ENCODE measurements around the gene ARHGEF18.
A peak's percentile ranks its signal among the peaks of the same experiment; 100 is the strongest.

ARHGEF18 gene

DNA sequence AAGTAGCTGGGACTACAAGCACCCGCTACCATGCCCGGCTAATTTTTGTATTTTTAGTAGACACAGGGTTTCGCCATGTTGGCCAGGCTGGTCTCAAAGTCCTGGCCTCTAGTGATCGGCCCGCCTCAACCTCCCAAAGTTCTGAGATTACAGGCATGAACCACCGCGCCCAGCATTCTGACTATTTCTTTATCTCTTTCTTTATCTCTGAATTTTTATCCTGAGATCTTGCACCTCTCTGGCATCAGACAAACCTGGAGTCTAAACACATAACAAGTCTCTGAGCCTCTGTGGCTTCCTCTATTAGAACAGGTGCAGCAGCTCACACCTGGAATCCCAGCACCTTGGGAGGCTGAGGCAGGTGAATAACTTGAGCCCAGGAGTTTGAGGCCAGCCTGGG is 28.5 kb downstream of the ARHGEF18 start:
- no peak for TF ChIP-seq JUND (IDR thresholded peaks at IDR 0.05; ENCODE audit: low read depth)
- DNase-seq (ENCODE audit: low read depth in 1 of 2, low spot score in 1 of 2), result no peak
- in situ Hi-C loops (cut with HindIII; ENCODE audit: low pct_unique_long_range_greater_than_20kb, low sequenced_read_pairs), result no loop called here

DNA sequence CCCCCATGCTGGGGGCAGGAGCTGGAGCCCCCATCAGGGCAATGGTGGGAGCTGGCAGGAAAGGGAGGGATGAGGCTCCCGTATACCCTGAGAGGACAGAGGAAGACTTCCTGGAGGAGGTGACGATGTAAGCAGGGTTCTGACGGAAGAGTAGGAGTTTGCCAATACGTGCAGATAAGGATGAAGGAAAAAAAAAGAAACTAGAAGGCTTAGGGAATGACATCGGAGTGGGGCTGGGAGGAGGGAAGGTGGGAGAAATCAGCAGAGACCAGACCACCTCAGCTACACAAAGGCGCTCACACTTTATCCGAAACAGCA is 32.3 kb downstream of the ARHGEF18 start:
- in situ Hi-C loops (cut with HindIII; ENCODE audit: low pct_unique_long_range_greater_than_20kb, low sequenced_read_pairs), result no loop called here
- DNase-seq (ENCODE audit: low read depth in 1 of 2, low spot score in 1 of 2), result no peak

DNA sequence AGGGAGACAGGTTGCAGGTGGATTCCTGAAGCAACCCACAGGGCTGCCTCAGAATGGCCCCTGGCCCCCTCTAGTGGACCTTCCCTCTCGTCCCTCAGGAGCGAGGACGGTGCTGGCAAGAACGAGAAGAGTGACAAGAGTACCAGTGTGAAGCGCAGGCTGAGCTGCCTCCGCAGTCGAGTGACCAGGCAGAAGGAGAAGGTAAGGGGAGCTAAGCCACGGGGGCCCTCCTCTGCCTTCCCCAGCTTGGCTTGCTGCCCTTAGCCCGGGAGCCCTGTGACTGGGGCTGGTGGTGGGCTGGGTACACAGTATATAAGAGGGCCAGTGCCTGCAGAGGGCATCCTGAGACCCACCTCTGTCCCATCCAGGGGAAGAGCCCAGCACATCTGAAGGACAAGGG is 34.0 kb downstream of the ARHGEF18 start:
- no peak for TF ChIP-seq JUND (IDR thresholded peaks at IDR 0.05; ENCODE audit: low read depth)
- no peak for DNase-seq (ENCODE audit: low read depth in 1 of 2, low spot score in 1 of 2)
- in situ Hi-C loops (cut with HindIII; ENCODE audit: low pct_unique_long_range_greater_than_20kb, low sequenced_read_pairs), result no loop called here

More for the DNA sequence above, 32.3 kb downstream of the ARHGEF18 start:
- no peak for TF ChIP-seq JUND (IDR thresholded peaks at IDR 0.05; ENCODE audit: low read depth)

DNA sequence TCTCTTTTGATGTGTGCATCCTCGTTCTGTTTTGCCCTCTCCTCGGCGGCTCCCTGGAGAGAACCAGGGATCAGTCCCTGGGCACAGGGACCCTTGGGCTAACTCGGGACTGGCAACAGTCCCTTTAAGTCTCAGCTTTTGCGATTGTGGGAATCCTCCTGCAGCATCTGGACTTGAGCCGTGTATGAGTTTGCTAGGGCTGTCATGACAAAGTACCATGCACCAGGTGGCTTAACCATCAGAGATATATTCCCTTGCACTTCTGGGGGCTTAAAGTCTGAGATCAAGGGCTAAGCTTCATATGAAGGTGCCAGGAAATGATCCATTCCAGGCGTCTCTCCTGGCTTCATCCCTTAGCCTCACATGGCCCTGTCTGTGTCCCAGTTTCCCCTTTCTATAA is 34.5 kb downstream of the ARHGEF18 start:
- no peak for DNase-seq (ENCODE audit: low read depth in 1 of 2, low spot score in 1 of 2)
- no peak for TF ChIP-seq JUND (IDR thresholded peaks at IDR 0.05; ENCODE audit: low read depth)
- in situ Hi-C loops (cut with HindIII; ENCODE audit: low pct_unique_long_range_greater_than_20kb, low sequenced_read_pairs), result no loop called here

DNA sequence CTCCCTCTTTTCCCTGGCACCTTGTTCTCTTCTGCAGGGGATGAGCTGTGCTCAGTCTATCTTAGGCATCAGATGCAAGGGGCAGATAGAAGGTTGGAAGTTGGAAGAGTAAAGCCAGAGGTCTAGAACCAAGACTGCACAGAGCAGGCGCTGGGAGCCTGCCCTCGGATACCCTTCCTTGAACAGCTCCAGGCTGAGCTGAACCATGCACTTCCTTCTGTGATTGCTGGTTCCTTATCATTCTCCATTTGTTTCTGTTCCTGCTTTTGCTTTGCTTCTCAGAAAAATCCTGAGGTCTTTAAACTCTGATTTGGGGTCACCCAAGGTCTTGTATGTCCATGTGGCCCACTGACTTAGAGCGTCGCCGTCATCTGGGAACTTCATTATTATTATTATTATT is 36.3 kb downstream of the ARHGEF18 start:
- no peak for TF ChIP-seq JUND (IDR thresholded peaks at IDR 0.05; ENCODE audit: low read depth)
- in situ Hi-C loops (cut with HindIII; ENCODE audit: low pct_unique_long_range_greater_than_20kb, low sequenced_read_pairs), result no loop called here
- no peak for DNase-seq (ENCODE audit: low read depth in 1 of 2, low spot score in 1 of 2)

DNA sequence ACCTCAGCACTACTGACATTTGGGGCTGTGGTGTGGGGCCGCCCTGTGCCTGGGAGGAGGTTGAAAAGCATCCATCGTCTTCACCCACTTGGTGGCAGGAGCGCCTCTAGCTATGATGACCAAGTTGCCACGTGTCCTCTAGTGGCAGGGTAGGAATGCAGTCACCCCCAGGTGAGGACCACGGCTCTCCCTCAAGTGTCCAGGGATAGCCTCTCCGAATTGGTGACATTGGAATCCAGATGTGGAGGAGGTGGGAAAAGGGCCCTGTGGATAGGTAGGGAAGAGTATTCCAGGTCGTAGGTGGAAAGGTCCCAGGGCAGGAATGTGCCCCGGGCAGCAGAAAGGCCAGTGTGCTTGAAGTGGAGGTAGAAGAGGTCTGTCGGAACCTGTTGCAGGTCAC is 37.6 kb downstream of the ARHGEF18 start:
- in situ Hi-C loops (cut with HindIII; ENCODE audit: low pct_unique_long_range_greater_than_20kb, low sequenced_read_pairs), result no loop called here
- DNase-seq (ENCODE audit: low read depth in 1 of 2, low spot score in 1 of 2), result peak in 1 of 2 experiments; percentile 60
- TF ChIP-seq JUND (IDR thresholded peaks at IDR 0.05; ENCODE audit: low read depth), result no peak

DNA sequence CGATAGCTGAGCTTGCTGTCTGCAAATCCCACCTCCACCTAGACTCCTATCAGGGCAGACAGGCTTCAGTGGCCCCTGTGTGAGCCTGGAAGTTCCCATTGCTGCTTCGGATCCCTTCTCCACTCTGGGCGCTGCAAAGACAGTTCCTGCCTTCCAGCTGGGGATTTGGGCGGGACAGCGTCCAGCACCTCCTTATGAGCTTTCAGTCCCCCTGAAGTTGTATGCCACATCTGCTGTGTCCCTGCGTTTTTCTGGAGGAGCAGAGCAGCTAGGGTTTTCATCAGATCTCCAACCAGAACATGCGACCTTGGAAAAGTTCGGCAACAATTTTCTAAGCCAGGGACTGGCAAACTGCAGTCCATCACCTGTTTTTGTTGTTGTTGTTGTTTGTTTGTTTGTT is 38.0 kb downstream of the ARHGEF18 start:
- DNase-seq (ENCODE audit: low read depth in 1 of 2, low spot score in 1 of 2), result no peak
- no peak for TF ChIP-seq JUND (IDR thresholded peaks at IDR 0.05; ENCODE audit: low read depth)
- in situ Hi-C loops (cut with HindIII; ENCODE audit: low pct_unique_long_range_greater_than_20kb, low sequenced_read_pairs), result no loop called here

DNA sequence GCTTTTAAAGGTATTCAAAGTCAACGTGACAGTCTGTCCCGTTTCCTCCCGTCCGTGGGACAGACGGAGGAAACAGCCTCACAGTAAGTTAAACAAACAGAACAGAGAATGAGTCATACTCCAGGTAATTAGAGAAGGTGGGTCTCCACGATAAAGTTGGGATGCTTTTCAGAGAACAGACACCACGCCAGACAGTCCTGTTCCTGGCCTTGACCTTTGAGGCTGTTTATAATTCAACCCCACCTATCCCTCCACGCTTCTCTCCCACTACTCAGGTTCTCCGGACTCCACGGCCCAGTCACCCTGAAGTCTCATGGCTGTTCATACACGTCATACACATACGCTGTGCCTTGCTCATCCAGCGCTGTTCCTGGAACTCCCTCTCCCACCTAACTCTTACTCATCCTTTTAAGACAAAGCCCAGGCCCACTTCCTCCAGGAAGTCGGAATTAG is 42.5 kb downstream of the ARHGEF18 start:
- in situ Hi-C loops (cut with HindIII; ENCODE audit: low pct_unique_long_range_greater_than_20kb, low sequenced_read_pairs), result no loop called here
- DNase-seq (ENCODE audit: low read depth in 1 of 2, low spot score in 1 of 2), result peak in 1 of 2 experiments; percentile 35

DNA sequence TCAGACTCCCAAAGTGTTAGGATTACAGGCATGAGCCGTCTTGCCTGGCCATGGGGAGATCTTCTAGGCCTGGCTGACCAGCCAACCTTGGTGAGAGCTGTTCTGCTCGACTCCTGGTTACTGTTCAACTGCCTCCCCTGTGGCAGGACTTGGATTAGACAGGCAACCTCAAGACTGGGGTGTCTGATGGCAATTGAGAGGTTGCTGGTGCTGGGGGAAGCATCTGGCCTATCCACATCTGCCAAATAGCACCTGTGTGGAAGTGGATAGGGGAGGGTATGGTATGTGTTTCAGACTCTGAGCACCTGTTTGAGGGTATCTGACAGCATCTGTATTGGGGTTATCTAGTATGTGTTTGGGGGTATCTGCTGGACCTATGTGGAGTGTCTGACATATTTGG is 44.7 kb downstream of the ARHGEF18 start:
- TF ChIP-seq JUND (IDR thresholded peaks at IDR 0.05; ENCODE audit: low read depth), result no peak
- in situ Hi-C loops (cut with HindIII; ENCODE audit: low pct_unique_long_range_greater_than_20kb, low sequenced_read_pairs), result no loop called here
- DNase-seq (ENCODE audit: low read depth in 1 of 2, low spot score in 1 of 2), result no peak

More for the DNA sequence above, 42.5 kb downstream of the ARHGEF18 start:
- no peak for TF ChIP-seq JUND (IDR thresholded peaks at IDR 0.05; ENCODE audit: low read depth)

DNA sequence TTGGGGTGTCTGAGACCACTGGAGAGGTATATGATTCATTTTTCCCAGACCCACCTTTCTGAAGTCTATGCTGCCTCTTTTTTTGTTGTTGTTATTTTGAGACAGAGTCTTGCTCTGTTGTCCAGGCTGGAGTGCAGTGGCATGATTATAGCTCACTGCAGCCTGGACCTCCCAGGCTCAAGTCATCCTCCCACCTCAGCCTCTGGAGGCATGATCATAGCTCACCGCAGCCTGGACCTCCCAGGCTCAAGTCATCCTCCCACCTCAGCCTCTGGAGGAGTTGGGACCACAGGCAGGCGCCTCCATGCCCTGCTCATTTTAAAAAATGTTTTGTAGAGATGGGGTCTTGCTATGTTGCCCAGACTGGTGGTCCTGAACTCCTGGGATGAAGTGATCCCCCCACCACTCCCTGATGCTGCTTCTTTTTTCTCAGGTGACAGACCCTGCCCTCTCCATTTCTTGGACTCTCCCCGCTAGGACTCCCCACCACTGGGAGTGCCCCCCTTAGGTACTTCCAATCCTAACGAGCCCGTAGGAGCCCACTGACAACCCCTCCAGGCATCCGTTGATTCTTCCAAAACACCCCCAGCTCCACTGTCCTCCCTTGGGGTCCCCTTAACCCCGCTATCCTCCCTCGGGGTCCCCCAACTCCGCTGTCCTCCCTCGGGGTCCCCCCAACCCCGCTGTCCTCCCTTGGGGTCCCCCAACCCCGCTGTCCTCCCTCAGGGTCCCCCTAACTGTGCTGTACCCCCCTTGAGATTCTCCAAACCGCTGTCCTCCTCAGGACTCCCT is 45.4 kb downstream of the ARHGEF18 start:
- no peak for DNase-seq (ENCODE audit: low read depth in 1 of 2, low spot score in 1 of 2)
- in situ Hi-C loops (cut with HindIII; ENCODE audit: low pct_unique_long_range_greater_than_20kb, low sequenced_read_pairs), result no loop called here
- no peak for TF ChIP-seq JUND (IDR thresholded peaks at IDR 0.05; ENCODE audit: low read depth)

DNA sequence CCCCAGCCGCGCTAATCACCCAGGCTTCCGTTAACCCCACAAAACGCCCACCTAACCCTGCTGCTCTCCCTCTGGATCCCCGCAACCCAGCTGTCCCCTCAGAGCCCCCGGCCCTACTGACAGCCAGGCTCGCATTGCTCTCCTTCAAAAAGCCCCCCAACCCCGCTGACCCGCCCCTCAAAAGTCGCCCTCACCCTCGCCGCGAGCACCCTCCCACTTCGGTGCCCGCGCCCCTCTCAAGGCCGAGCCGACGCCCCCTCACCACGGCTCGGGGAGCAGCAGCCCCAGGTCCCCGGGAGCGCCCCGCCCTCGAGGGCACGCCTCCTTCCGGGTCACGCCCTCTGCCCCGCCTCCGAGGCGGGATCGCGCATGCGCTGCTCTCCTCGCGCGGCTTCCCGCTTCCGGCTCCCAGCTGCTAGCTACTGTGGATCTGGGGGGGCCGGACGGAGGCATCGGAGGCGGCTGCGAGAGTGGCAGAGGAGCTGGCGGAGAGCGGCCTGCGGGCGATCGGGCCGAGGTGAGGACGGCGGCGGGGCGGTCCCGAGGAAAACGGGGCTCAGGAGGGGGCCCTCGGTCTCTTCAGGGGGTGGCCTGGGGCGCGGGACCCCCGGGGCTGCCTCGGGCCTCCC is 46.1 kb downstream of the ARHGEF18 start:
- TF ChIP-seq JUND (IDR thresholded peaks at IDR 0.05; ENCODE audit: low read depth), result no peak
- in situ Hi-C loops (cut with HindIII; ENCODE audit: low pct_unique_long_range_greater_than_20kb, low sequenced_read_pairs), result no loop called here
- peak; percentile 79 to 90 for DNase-seq (ENCODE audit: low read depth in 1 of 2, low spot score in 1 of 2)

DNA sequence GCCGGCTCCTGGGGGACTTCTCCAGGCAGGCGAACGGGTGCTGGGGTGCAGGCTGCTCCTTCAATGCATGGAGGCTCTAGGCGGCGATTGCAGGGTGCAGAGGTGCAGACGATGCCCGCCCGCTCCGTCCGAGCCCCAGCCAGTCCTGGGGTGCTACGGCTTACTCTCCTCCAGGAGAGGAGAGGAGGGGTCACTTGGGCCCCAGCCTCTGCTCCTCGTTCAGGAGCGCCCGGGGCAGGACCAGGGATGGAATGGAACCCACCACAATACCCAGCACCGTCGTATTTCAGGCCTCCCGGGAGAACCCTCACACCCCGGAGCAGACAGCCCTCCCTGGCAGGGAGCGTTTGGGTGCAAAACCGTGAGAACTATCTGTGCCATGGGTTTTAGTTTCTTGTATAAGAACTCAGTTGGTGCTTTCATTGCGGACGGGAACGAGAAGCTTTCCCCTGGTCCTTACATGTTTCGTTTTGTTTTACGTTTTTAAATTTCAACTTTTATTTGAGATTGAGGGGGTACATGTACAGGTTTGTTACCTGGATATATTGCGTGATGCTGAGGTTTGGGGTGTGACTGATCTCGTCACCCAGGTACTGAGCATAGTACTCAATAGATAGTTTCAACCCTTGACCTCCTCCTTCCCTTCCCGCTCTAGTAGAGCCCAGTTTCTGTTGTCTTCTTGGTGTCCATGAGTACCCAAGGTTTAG is 46.8 kb downstream of the ARHGEF18 start:
- DNase-seq (ENCODE audit: low read depth in 1 of 2, low spot score in 1 of 2), result no peak
- in situ Hi-C loops (cut with HindIII; ENCODE audit: low pct_unique_long_range_greater_than_20kb, low sequenced_read_pairs), result no loop called here

DNA sequence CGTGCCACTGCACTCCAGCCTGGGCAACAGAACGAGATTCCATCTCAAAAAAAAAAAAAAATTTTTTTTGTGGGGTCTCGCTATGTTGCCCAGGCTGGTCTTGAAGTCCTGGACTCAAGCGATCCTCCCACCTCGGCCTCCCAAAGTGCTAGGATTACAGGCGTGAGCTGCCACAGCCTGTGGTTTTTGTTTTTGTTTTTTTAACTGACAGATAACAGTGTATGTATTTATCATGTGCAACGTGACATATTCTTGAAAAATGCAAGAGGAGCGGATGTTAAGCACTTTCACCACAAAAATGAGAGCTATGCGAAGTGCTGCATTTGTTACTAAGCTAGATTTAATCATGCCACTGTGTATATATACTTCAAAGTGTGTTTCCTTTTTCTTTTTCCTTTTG is 49.0 kb downstream of the ARHGEF18 start:
- TF ChIP-seq JUND (IDR thresholded peaks at IDR 0.05; ENCODE audit: low read depth), result peak; percentile 47; the same call in 1 of the 2 replicates
- in situ Hi-C loops (cut with HindIII; ENCODE audit: low pct_unique_long_range_greater_than_20kb, low sequenced_read_pairs), result no loop called here
- peak in 1 of 2 experiments; percentile 93 for DNase-seq (ENCODE audit: low read depth in 1 of 2, low spot score in 1 of 2)

More for the DNA sequence above, 46.8 kb downstream of the ARHGEF18 start:
- TF ChIP-seq JUND (IDR thresholded peaks at IDR 0.05; ENCODE audit: low read depth), result no peak
